Activated T-cell treated with anti-CD3 and anti-CD28 coated beads, Interleukin-2, amount 50 U/mL, for 72 hours (primary cell): Measurements from ENCODE around the gene ANKRD40CL. TPM values are rescaled to one million over a fixed set of nuclear protein-coding genes. Genes with fewer than 3 reads are reported as not detected.

Source experiments
- ATAC-seq, 2 donors: fragments of 150-1000 bp; cut with Tn5 transposase; replicated peaks in 1 of 2; 2 replicates each; pipeline ENCODE4 v1.10.0; 2021; ENCODE audit warnings: moderate library complexity in 2 of 2, mild to moderate bottlenecking in 1 of 2
- DNase-seq, 2 donors: peaks; one replicate each; pipeline ENCODE4 v3.0.0; 2021 to 2022; ENCODE audit warnings: mixed read lengths in 1 of 2
- H3K27ac Mint-ChIP-seq: one replicate; pipeline ENCODE4 v1.8.0; 2022; ENCODE audit warnings: mild to moderate bottlenecking, moderate library complexity, mixed read lengths
- H3K27me3 Mint-ChIP-seq: one replicate; pipeline ENCODE4 v1.8.0; 2022; ENCODE audit warnings: low read depth, mixed read lengths
- H3K36me3 Mint-ChIP-seq, 2 donors: one replicate each; pipeline ENCODE4 v1.8.0; 2022; ENCODE audit warnings: mixed read lengths in 2 of 2, mild to moderate bottlenecking in 1 of 2; ENCODE audit not compliant: insufficient read depth in 2 of 2
- H3K4me1 Mint-ChIP-seq: one replicate; pipeline ENCODE4 v1.8.0; 2022; ENCODE audit warnings: low read depth, mixed read lengths
- H3K4me3 Mint-ChIP-seq, 2 donors: one replicate each; pipeline ENCODE4 v1.8.0; 2022; ENCODE audit warnings: mild to moderate bottlenecking in 2 of 2, mixed read lengths in 2 of 2, moderate library complexity in 2 of 2
- H3K9me3 Mint-ChIP-seq, 2 donors: one replicate each; pipeline ENCODE4 v1.8.0; 2022; ENCODE audit warnings: mixed read lengths in 2 of 2
- total RNA-seq, 2 donors: library from RNA; stranded (reverse); gene quantifications; one replicate each; pipeline ENCODE4 v1.2.3, GENCODE V29; 2022

The ANKRD40CL gene
- total RNA-seq, 2 donors from 2014 or later = not detected

DNA sequence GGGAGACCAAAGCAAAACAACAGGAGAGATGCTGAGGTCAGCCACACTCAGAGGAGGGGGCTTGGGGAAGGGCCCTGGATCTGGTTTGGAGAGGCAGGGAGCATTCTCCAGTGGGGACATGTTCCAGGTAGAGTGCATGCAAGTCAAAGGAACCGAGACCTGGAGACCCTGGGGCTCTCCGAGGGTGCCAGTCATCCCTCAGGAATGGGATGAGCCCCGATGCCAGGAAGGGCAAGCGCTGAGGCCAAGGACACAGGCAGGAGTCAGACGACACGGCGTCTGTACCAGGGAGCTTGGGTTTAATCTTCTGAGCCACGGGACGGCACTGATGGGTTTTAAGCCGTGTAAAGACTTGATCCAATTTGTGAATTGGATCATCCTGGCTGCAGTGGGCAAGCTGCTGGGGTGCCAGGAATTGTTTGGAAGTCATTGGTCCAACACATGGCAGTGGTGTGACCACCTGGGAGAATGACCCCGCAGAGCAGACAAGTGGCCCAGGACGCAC is 32.9 kb upstream of the ANKRD40CL start:
- Mint-ChIP-seq H3K9me3 (no peaks in the 10 kb centered on the region), H3K4me1 (no peaks in the 10 kb centered on the region), H3K36me3 (no peaks in the 10 kb centered on the region), H3K27me3 (no peaks in the 10 kb centered on the region), H3K27ac (no peak overlapping the region), H3K4me3 (no peak overlapping the region)
- ATAC-seq (no peak), DNase-seq (no peak)

DNA sequence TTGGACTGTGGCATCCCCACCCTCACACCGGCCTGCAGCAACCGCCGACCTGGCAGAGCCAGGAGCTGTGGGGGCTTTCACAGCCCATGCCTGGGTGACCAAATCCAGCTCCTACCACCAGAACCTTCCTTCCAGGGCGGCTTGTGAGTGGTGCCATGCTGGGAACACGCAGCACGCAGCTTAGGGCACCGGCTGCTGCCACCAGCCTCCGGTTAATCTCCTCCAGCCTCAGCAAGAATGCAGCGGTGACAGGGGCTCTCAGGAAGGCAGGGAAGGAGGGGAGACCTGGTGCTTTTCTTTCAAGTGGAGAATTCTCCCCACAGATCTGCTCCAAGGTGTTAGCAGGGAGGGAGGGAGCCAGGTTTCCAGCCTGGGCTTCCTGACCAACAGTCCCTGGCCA is 32.3 kb upstream of the ANKRD40CL start:
- no peak for DNase-seq
- no peak for ATAC-seq
- Mint-ChIP-seq H3K4me1 (no peaks in the 10 kb centered on the region), H3K27me3 (no peaks in the 10 kb centered on the region), H3K27ac (no peak overlapping the region), H3K4me3 (no peak overlapping the region), H3K36me3 (no peaks in the 10 kb centered on the region), H3K9me3 (no peaks in the 10 kb centered on the region)

DNA sequence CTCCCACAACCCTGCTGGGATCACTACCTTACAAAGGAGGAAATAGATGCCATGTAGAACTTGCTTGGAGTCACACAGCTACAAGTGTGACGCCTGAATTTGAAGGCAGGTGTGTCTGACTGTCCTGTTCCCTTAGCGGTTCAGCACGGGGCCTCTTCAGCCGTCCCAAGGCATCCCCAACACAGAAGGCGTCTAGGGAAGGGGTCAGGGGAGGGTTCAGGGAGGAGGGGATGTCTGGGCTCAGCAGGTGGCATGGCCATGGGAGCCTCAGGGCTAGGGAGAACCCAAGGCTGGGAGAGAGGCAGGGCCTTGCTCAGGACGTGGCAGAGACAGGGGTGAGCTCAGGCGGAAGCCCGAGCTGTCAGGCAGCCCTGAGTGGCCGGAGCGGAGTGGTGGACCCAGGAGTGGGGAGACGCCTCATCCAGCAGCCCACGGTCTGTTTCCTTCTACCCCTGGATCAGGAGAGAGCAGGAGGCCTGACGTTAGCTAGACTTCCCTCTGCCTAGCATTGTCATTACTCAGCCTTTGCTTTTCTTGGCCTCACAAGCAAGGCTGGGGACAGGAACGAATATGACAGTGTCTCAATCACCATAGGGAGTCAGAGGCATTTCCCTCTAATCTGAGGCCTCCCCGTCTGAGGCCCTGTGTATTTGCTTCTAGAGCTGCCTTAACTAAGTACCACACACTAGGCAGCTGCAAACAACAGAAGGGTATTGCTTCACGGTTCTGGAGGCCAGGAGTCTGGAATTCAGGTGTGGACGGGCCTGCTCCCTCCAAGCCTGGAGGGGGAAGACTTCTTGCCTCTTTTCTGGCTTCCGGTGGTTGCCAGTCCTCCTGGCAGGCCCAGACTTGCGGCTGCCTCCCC is 31.3 kb upstream of the ANKRD40CL start:
- Mint-ChIP-seq H3K27me3 (no peaks in the 10 kb centered on the region), H3K9me3 (no peaks in the 10 kb centered on the region), H3K36me3 (no peaks in the 10 kb centered on the region), H3K4me3 (no peak overlapping the region), H3K4me1 (no peaks in the 10 kb centered on the region), H3K27ac (no peak overlapping the region)
- ATAC-seq (no peak), DNase-seq (no peak)

DNA sequence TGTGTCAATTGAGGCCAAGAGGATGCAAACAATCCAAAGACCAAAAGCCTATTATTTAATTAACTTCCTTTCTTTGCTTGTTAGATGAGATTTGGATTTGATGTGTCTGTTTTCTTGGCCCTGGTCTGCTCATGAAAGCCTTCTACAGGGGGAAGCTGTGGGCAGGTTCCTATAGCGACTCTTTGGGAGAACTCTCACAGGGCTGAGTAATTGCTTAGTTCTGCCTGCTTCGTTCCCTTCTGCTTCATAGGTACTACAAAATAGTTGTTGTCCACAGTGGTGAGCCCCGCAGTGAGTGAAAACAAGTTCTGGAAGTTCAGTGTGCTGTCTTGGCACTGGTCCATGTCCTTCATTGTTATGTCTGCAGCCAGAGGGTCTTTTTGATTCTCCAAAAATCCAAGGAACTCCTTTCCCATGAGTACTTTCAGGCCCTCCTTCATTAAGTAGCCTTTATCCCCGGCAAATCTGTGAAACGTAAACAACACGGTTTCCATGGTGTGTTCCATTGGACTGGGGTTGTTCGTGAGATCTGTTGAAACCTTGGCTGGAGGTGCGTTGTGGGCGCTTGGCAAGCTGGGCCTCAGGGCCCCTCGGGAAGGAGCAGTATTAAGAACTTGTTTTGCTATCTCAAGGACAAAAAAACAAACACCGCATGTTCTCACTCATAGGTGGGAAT is 30.0 kb upstream of the ANKRD40CL start:
- DNase-seq (no peak), ATAC-seq (no peak)
- H3K4me3 Mint-ChIP-seq = no peak overlapping the region
- peaks cover 5% of the 10 kb centered on the region for H3K4me1 Mint-ChIP-seq
- H3K36me3 Mint-ChIP-seq = no peaks in the 10 kb centered on the region
- no peaks in the 10 kb centered on the region for H3K27me3 Mint-ChIP-seq
- no peak overlapping the region for H3K27ac Mint-ChIP-seq
- no peaks in the 10 kb centered on the region for H3K9me3 Mint-ChIP-seq

- H3K4me1 Mint-ChIP-seq = peaks cover 5% of the 10 kb centered on the region
- ATAC-seq (no peak), DNase-seq (no peak)
- no peaks in the 10 kb centered on the region for H3K9me3 Mint-ChIP-seq
- no peak overlapping the region for H3K4me3 Mint-ChIP-seq
- no peaks in the 10 kb centered on the region for H3K36me3 Mint-ChIP-seq
- H3K27ac Mint-ChIP-seq = no peak overlapping the region
- H3K27me3 Mint-ChIP-seq = no peaks in the 10 kb centered on the region
Observed at GRCh38 chr17:50794361-50794760, 27.0 kb upstream of the ANKRD40CL start.

GRCh38 chr17:50793007-50793406 is 25.7 kb upstream of the ANKRD40CL start:
- ATAC-seq (no peak), DNase-seq (no peak)
- Mint-ChIP-seq H3K27ac (no peak overlapping the region), H3K4me3 (no peak overlapping the region), H3K36me3 (no peaks in the 10 kb centered on the region), H3K9me3 (no peaks in the 10 kb centered on the region), H3K27me3 (no peaks in the 10 kb centered on the region), H3K4me1 (peaks cover 7% of the 10 kb centered on the region)

DNA sequence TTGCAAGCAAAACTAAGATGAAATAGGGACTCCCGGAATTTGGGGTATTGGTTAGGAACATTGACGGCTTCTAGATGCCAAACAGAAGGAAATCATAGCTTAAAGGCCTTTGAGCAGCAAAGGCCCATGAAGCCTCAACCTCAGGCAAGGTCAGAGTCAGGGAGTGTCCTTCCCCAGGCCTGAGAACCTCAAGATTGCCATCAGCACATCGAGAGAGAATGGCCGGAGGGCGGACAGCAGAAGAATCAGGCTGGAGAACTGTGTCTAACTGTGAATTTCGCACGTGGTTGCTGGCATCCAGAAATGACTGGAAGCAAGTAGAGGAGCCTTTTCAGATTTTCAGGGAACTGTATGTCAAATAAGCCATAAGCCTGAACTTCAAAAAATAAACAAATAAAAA is 24.8 kb upstream of the ANKRD40CL start:
- no peak overlapping the region for H3K4me3 Mint-ChIP-seq
- ATAC-seq (no peak), DNase-seq (no peak)
- peaks cover 10% of the 10 kb centered on the region for H3K4me1 Mint-ChIP-seq
- no peak overlapping the region for H3K27ac Mint-ChIP-seq
- no peaks in the 10 kb centered on the region for H3K27me3 Mint-ChIP-seq
- H3K9me3 Mint-ChIP-seq = no peaks in the 10 kb centered on the region
- no peaks in the 10 kb centered on the region for H3K36me3 Mint-ChIP-seq

DNA sequence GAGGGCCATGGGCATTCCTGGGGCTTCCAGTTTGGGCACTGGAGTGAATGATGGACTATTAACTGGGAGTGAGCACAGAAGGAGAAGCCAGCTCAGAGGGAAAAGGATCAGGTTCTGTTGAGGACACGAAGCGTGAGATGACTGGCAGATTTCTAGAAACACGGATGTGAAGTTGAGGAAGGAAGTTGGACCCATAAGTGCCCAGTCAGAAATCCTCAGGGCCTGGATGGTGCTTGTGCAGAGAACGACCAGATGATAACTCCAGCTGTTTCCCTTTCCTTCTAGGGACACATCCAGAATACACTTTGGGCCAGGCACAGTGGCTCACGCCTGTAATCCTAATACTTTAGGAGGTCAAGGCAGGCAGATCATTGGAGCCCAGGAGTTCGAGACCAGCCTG is 23.3 kb upstream of the ANKRD40CL start:
- DNase-seq (no peak), ATAC-seq (no peak)
- Mint-ChIP-seq H3K27ac (no peak overlapping the region), H3K4me1 (peaks cover 10% of the 10 kb centered on the region), H3K27me3 (no peaks in the 10 kb centered on the region), H3K4me3 (no peak overlapping the region), H3K9me3 (no peaks in the 10 kb centered on the region), H3K36me3 (no peaks in the 10 kb centered on the region)

DNA sequence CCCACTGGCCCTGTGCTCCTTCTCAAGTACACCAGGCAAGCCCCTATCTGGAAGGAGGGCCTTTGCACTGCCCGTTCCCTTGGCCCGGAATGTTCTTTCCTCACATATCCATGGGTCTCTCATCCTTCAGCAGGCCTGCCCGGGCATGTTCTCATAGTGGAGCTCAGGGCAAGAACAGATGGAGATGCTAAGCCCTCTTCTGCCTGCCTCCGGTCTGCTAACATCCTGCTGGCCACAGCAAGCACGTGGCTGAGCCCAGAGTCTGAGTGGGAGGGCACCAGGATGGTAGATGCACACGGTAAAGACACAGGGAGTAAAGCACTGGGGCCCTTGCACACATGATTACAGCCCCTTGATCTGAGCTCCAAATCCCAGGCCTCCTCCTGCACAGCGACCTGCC is 19.8 kb upstream of the ANKRD40CL start:
- Mint-ChIP-seq H3K27me3 (no peaks in the 10 kb centered on the region), H3K36me3 (no peaks in the 10 kb centered on the region), H3K4me1 (peaks cover 5% of the 10 kb centered on the region), H3K27ac (no peak overlapping the region), H3K9me3 (no peaks in the 10 kb centered on the region), H3K4me3 (no peak overlapping the region)
- ATAC-seq (no peak), DNase-seq (no peak)

- Mint-ChIP-seq H3K36me3 (no peaks in the 10 kb centered on the region), H3K27ac (no peak overlapping the region), H3K9me3 (no peaks in the 10 kb centered on the region), H3K27me3 (no peaks in the 10 kb centered on the region), H3K4me3 (no peak overlapping the region), H3K4me1 (peaks cover 11% of the 10 kb centered on the region)
- ATAC-seq (no peak), DNase-seq (no peak)
Observed at GRCh38 chr17:50785946-50786570, 18.7 kb upstream of the ANKRD40CL start.

GRCh38 chr17:50785126-50785525 is 17.8 kb upstream of the ANKRD40CL start:
- ATAC-seq (no peak), DNase-seq (no peak)
- no peaks in the 10 kb centered on the region for H3K9me3 Mint-ChIP-seq
- H3K36me3 Mint-ChIP-seq = no peaks in the 10 kb centered on the region
- H3K27me3 Mint-ChIP-seq = no peaks in the 10 kb centered on the region
- peaks cover 20% of the 10 kb centered on the region for H3K4me1 Mint-ChIP-seq
- H3K4me3 Mint-ChIP-seq = no peak overlapping the region
- H3K27ac Mint-ChIP-seq = no peak overlapping the region

DNA sequence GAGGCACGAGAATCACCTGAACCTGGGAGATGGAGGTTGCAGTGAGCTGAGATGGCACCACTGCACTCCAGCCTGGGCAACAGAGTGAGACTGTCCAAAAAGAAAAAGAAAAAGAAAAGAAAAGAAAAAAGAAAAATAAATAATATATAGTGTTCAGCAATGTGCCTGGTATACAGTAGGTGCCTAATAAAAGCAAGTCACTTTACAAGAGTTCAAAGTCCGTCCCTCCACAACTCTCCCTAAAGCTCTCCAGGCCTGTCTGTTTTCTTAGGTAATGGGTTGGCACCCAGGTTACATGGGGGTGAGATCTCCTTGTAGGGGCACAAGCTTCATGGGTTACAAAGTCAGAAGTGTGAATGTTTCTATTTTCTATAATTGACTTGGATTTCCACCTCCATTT is 16.6 kb upstream of the ANKRD40CL start:
- DNase-seq (no peak), ATAC-seq (no peak)
- Mint-ChIP-seq H3K4me1 (peaks cover 30% of the 10 kb centered on the region), H3K27me3 (peaks cover 7% of the 10 kb centered on the region), H3K36me3 (no peaks in the 10 kb centered on the region), H3K4me3 (no peak overlapping the region), H3K9me3 (no peaks in the 10 kb centered on the region), H3K27ac (no peak overlapping the region)

GRCh38 chr17:50783193-50783660 is 15.9 kb upstream of the ANKRD40CL start:
- peaks cover 30% of the 10 kb centered on the region for H3K4me1 Mint-ChIP-seq
- no peak overlapping the region for H3K4me3 Mint-ChIP-seq
- no peaks in the 10 kb centered on the region for H3K9me3 Mint-ChIP-seq
- no peaks in the 10 kb centered on the region for H3K36me3 Mint-ChIP-seq
- DNase-seq = peak; percentile 78 to 86
- H3K27me3 Mint-ChIP-seq = peaks cover 11% of the 10 kb centered on the region
- H3K27ac Mint-ChIP-seq = no peak overlapping the region
- peak; percentile 76 to 78 for ATAC-seq
